ENCODE data around the gene MYO1D. TPM values are rescaled to one million over a fixed set of nuclear protein-coding genes. Genes with fewer than 3 reads are reported as not detected.

MYO1D gene
- total and polyA plus RNA-seq, 8 donors = 16.7 to 43.0 (median 29.4) TPM

GRCh38 chr17:32880671-32881453 is 3.9 kb upstream of the MYO1D start:
- FAIRE-seq (no peak), ATAC-seq (no peak), DNase-seq (no peak)
- TF ChIP-seq, protein P1, sequence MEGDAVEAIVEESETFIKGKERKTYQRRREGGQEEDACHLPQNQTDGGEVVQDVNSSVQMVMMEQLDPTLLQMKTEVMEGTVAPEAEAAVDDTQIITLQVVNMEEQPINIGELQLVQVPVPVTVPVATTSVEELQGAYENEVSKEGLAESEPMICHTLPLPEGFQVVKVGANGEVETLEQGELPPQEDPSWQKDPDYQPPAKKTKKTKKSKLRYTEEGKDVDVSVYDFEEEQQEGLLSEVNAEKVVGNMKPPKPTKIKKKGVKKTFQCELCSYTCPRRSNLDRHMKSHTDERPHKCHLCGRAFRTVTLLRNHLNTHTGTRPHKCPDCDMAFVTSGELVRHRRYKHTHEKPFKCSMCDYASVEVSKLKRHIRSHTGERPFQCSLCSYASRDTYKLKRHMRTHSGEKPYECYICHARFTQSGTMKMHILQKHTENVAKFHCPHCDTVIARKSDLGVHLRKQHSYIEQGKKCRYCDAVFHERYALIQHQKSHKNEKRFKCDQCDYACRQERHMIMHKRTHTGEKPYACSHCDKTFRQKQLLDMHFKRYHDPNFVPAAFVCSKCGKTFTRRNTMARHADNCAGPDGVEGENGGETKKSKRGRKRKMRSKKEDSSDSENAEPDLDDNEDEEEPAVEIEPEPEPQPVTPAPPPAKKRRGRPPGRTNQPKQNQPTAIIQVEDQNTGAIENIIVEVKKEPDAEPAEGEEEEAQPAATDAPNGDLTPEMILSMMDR (IDR thresholded peaks at IDR 0.05) = no peak
- Histone ChIP-seq H3K4me3 (no peak overlapping the region), H3K27ac (no peak overlapping the region), H3K27me3 (no peaks in the 10 kb centered on the region), H3K9me3 (no peaks in the 10 kb centered on the region), H3K36me3 (no peaks in the 10 kb centered on the region), H3K4me1 (peaks cover 0 to 2% (median 2%) of the 10 kb centered on the region in 3 donors)
- WGBS, 2 donors = 82 to 86% methylated on average over 6 of the region's 6 CpGs
- intact Hi-C loops (cut with DNase I) = no loop called here

GRCh38 chr17:32879134-32879533 is 2.2 kb upstream of the MYO1D start:
- FAIRE-seq = no peak
- WGBS, 2 donors = 63 to 81% methylated on average over 1 of the region's 1 CpG

DNA sequence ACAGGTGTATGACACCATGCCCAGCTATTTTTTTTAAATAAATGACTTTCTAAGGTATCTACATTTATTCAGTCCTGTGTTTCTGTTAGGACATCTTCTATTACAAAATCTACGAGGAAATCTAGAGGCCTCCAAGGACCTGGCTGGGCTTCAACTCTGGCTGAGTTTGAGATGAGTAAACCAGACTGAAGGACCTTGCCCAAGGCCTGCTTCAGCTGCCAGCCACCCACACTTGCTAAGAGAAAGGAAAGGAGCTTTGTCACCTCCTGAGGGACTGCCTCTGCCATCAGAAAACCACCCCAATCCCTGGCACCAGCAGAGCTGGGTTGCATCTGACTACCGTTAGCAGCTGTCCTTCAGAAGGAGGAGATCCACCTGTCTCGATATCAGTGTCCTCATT is 1.3 kb upstream of the MYO1D start:
- 72% methylated on average over 3 of the region's 3 CpGs for WGBS, 2 donors
- intact Hi-C loops (cut with DNase I) = no loop called here
- no peak for FAIRE-seq
- TF ChIP-seq, protein P1 (IDR thresholded peaks at IDR 0.05) = no peak
- H3K27ac ChIP-seq = no peak overlapping the region
- H3K27me3 ChIP-seq = no peaks in the 10 kb centered on the region
- H3K9me3 ChIP-seq = no peaks in the 10 kb centered on the region
- no peaks in the 10 kb centered on the region for H3K36me3 ChIP-seq
- ATAC-seq = no peak
- DNase-seq = peak in 3 of 6 donors; percentile 25 to 55 (median 44)
- peaks cover 0 to 8% (median 6%) of the 10 kb centered on the region in 3 donors for H3K4me1 ChIP-seq
- H3K4me3 ChIP-seq = no peak overlapping the region

More at GRCh38 chr17:32879134-32879533, 2.2 kb upstream of the MYO1D start:
- Histone ChIP-seq H3K4me3 (no peak overlapping the region), H3K36me3 (no peaks in the 10 kb centered on the region), H3K27ac (no peak overlapping the region), H3K9me3 (no peaks in the 10 kb centered on the region), H3K27me3 (no peaks in the 10 kb centered on the region), H3K4me1 (peaks cover 0 to 8% (median 6%) of the 10 kb centered on the region in 3 donors)
- no peak for ATAC-seq
- no peak for DNase-seq
- TF ChIP-seq, protein P1 (IDR thresholded peaks at IDR 0.05) = no peak
- intact Hi-C loops (cut with DNase I) = no loop called here

DNA sequence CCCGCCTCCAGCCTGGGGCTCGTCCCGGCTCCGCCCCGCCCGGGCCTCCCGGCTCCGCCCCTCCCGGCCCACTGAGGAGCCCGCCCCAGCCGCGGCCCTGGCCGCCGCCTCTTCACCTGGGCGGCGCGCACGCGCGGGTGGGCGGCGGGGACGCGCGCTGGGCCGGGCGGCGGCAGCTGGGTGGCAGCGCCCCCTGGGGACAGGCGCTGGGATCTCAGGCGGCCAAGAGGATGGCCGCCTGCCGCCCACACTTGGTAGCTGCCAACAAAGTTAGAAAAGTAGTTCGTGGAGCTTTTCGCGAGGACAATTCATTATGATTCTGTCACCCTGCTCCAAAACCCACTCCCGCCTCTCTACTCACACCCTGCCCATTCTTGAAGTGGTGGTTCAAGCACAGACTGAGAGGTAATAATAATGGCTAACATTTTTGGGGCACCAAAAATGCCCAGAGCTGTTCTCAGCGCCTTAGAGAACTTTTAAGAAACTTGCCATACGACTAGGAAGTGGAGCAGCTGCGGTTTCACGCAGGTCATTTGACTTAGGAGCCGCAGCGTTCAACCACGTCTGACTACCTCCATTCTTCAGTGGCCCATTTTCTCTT is 340 bp upstream of the MYO1D start:
- WGBS, 2 donors = 1% methylated on average over 27 to 44 of the region's 44 CpGs
- H3K27ac ChIP-seq = peak overlapping the region; percentile 89 to 98 (median 96)
- peaks cover 0 to 8% (median 6%) of the 10 kb centered on the region in 3 donors for H3K4me1 ChIP-seq
- H3K36me3 ChIP-seq = no peaks in the 10 kb centered on the region
- TF ChIP-seq, protein P1 (IDR thresholded peaks at IDR 0.05) = peak; percentile 76 to 85 (median 78)
- peak; percentile 92 to 96 (median 96) for ATAC-seq
- H3K4me3 ChIP-seq = peak overlapping the region in 3 of 4 donors; percentile 87 to 94 (median 90)
- H3K27me3 ChIP-seq = no peaks in the 10 kb centered on the region
- H3K9me3 ChIP-seq = no peaks in the 10 kb centered on the region
- intact Hi-C loops (cut with DNase I) = no loop called here
- DNase-seq = peak; percentile 90 to 99 (median 96)
- no peak for FAIRE-seq

Data from pancreas (tissue), 10 donors.